HG03064 (cell line): ENCODE results near the gene RBM47.

ENCODE experiments used
- ATAC-seq: cut with Tn5 transposase; IDR thresholded peaks from one replicate; pipeline ENCODE4 v1.9.1; 2021; ENCODE audit warnings: low read depth; ENCODE audit not compliant: unreplicated experiment

RBM47 gene

DNA sequence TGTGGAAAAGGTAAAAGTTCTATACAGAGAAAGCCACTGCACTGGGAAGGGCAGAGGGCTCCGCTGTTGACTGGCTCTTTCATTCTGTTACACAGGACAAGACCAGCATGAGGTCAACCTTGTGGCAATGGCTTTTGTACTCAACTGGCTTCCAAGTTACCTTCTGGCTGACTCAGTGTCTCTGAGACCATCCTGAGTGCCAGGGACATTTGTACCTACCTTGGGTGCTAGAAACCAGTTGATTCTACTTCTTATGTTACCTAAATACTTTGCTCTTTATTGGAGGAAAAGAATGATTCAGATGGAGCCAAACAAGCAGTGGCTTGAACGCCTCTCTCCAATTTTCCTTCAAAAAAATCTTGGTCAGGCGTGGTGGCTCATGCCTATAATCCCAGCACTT, 123.2 kb downstream of the RBM47 start:
- ATAC-seq, result no peak

DNA sequence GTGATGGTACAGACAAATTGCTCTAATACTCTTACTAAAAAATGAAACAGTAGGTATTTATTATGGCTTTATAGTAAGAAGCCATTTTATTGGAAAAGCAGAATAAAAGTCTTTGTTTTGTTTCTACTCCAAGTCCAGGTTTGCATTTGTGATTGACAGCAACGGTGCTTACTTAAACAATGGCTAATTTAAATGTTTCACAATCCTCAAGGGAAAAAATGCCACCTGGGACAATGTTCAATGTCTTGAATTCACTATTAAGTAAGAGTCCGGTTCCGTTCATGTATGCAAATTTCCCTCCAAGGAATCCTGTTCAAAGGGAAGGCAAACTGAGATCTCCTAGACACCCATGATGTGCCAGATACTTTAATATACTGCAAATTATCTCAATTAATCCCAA, 123.6 kb downstream of the RBM47 start:
- no peak for ATAC-seq

DNA sequence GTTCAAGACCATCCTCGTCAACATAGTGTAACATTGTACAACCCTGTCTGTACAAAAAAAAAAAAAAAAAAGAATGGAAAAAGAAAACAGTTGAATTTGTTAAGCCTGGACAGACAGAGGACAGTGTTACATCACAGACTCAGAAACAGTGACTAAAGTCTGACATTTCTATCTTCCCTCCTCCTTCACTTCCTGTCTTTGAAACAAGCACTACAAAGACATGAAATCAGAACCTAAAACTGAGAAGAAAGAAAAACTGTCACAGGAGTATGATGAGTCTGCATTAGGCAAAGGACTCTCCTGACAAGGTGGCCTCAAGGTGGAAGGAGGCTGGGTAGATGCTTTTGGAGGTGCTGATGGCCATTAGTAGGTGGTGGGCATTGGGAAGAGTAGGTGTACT, 126.7 kb downstream of the RBM47 start:
- no peak for ATAC-seq

DNA sequence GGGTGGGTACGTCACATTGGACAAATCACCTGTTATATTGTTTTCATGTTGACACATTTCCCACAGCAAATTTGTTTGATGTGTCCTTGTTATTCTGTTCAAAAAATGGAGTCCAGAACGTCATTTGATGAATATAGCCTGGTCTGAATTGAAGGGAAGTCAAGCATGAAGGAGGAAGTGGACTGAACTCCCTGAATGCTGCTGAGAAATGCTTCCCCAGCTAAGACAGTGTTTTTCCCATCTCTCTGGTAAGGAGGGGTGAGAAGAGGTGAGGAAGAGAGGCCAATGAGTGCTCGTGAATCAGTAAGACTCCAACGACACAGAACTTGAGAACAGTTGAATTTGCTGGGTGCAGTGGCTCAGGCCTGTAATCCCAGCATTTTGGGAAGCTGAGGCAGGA, 127.4 kb downstream of the RBM47 start:
- ATAC-seq, result no peak

DNA sequence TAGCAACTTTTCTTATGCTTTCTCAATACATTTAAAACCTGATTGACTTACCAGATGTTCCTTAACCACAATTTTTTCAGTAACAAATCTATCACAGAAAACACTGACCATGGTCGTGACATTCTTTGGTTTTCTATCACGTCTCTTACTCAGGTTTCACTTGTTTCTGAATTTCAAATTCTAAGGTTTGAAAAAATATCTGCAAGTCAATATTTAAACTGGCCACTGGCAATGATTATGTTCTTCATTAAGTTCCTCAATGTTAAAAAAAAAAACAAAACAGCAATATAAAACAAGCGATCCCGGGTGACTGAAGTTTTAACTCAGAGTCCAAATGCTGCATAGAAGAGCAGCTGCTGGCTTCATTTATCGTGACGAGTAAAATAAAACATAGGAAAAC, 128.9 kb downstream of the RBM47 start:
- no peak for ATAC-seq

DNA sequence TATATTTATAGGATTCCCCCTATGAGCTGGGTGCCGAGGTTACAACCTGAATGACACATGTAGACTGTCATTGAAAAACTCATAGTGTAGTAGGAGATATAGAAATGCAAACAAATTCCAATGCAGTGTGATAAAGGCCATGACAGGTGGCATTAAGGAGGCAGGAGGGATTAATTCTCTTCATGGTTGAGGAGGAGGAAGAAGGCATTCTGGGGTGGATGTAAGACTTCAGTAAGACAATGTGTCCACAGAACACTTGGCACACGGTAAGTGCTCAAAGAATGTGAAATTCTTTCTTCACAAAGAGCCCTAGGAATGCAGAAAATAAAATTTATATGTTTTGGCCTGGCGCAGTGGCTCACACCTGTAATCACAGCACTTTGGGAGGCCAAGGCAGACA, 136.5 kb downstream of the RBM47 start:
- no peak for ATAC-seq

DNA sequence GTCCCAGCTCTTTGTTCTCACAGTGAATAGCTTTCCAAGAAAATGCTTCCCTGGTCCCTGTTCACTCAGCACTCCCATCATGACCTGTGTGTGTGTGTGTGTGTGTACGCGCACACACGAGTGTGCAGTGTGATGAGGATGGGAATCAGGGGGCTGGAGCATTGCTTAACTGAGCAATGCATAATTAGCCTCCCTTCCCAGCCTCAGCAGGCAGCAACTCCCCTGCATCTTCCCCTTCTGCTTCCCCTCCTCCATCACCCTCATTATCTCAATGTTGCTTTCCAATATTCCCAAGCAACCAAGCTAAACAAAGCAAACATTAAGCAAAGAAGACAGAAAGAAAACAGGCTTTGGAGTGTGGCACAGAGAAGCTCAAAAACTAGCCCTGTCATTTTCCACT, 137.0 kb downstream of the RBM47 start:
- ATAC-seq, result no peak

DNA sequence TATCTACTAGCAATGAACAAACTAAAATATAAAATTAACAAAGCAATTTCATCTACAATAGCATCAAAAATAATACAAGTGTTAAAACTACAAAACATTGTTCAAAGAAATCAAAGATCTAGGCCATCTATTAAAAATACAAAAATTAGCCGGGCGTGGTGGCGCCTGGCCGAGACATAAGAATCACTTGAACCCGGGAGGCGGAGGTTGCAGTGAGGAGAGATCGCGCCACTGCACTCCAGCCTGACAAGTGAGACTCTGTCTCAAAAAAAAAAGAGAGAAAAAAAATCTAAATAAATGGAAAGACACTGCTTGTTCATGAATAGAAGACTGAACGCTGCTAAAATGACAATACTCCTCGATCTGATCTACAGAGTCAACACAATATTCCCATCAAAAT, 139.2 kb downstream of the RBM47 start:
- ATAC-seq, result no peak

DNA sequence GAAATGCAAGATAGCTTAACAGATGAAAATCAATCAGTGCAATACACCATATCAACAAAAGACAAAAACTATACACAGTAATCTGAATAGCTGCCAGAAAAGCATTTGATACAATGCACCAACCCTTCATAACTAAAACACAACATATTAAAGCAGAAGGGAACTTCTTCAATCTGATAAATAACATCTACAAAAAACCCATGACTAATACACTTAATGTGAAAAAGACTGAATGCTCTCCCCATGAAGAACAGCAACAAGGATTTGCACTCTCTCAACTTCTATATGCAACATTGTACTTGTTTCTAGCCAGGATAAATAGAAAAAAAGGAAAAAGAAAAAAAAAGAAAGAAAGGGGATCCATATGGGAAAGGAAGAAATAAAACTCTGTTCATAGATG, 139.7 kb downstream of the RBM47 start:
- ATAC-seq, result no peak

DNA sequence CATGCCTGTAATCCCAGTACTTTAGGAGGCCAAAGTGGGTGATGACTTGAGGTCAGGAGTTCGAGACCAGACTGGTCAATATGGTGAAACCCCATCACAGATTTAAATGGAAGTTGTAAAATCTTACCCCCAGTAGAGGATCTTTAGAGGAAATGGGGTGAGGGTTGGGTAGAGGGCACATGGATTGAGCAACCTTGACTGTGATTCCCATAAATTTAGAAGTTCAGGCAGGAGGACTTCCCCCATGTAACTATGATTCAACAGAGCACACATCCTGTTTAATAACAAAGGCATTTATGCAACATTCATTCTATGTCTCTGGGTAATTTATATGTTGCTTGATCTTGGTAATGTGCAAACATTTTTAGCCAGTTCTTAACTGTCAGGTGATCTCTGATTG, 143.1 kb downstream of the RBM47 start:
- no peak for ATAC-seq

DNA sequence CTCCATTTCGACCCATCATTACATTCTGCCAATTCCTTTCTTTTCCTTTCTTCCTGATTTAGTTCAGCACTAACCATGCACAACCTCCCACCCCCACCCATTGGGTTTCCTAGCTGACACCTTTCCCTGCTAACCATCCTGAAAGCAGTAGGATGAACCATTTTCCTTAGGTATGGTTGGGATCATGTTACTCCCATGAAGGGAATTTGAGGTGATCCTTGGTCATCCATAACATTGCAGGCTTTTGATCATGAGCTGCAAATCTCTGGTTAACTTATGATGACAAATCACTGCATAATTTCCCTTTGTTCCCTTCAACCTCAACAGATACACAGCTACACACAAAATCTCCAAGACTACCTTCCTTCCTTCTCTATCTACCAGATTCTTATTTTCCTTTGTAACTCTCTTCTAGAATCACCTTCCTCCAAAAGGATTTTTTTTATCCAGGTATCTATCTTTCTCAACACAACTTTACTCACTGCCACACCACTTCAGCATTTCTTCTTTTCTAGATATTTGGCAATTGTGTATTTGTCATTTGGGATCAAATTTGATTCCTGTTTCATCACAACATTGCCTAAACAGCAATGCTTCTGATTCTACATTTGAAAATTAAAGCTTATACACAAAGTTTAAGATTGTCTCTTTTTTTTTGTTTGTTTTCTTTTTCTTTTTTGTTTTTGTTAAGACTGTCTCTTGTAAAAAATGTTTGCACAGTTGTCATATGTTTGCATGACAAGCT, 145.1 kb downstream of the RBM47 start:
- ATAC-seq, result no peak

DNA sequence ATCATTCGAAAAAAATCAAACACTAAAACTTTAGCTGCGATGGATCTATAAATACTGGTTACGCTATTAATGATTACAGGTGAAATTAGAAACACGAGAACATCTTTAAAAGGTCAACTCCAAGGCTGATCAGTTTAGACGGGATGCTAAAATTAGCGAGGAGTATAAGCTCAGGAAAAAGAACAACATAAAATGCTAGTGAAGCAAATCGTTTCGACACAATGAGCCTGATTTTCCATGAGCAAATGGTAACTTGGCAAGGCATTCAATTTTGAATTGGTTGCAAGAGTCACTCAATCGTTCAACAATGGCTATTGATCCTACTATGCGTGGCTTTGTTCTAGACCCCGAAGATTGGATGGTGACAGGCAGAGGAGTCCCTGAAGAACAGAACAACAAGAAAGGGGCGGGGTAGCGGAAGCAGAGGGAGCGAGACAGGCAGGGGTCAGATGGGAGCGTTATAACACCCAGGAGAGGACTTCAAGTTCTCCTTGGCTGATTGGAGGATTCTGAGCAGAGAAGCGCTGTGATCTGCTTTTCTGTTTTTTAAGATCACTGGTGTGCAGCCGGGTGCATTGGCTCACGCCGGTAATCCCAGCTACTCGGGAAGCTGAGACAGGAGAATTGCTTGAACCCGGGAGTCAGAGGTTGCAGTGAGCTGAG, 146.5 kb downstream of the RBM47 start:
- ATAC-seq, result no peak

DNA sequence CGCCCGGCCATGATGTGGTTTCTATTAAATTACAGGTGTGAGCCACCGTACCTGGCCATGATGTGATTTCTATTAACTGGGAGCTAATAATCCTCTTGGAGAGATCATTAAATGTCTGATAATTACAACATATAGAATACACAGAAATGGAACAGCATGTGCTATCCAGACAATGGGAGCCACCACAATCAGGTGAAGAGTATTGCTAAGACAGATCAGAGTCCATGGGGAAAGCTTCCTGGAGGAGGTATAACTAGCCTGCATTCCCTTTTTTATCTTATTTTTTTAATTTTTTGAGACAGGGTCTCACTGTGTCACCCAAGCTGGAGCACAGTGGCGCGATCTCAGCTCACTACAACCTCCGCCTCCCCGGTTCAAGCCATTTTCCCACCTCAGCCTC, 147.7 kb downstream of the RBM47 start:
- ATAC-seq, result no peak

DNA sequence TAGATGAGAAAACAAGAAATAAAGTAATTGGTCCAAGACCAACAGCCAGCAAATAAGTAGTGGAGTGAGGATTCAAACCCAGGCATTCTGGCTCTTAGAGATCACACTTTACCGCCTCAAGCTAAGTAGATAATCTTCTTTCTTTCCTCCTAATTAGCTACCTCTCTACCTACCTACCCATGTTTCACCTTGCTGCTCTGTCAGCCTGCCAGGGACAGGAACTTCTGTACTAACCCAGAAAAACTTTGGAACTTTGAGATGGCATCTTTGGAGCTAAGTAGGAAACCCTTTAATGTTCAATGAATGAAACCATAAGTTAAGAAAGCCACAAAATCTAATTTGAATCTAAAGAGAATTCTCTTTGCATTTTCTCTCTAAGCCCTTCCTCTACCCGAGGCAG, 149.4 kb downstream of the RBM47 start:
- ATAC-seq, result no peak

DNA sequence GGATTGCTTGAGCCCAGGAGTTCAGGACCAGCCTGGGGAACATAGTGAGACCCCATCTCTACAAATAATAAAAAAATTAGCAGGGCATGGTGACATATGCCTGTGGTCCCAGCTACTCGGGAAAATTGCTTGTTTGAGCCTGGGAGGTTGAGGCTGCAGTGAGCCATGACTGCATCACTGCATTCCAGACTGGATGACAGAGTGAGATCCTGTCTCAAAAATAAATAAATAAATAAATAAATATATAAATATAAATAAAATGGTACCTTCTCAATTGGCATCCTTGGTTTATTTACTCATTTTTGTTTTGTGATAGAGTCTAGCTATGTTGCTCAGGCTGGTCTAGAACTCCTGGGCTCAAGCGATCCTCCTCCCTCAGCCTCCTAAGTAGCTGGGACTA, 150.3 kb downstream of the RBM47 start:
- ATAC-seq, result no peak

DNA sequence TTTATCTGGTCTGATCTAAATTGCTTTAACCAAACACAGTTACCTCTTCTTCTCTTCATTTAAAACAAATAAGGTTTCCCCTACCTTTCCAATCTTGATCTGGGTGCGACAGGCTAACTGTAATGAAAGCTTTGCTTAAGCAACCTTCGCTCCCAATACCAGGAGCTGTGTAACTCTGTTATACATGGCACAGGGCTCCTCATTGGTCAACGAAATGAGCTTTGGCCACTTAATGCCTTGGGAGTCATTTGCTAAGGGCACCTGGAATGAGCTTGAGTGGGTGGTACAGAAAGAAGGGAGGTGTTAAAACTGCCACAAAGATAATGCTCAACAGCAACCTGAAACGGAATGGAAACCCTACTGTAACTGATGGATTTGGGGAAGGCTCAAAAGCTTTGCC, 154.1 kb downstream of the RBM47 start:
- ATAC-seq, result no peak

DNA sequence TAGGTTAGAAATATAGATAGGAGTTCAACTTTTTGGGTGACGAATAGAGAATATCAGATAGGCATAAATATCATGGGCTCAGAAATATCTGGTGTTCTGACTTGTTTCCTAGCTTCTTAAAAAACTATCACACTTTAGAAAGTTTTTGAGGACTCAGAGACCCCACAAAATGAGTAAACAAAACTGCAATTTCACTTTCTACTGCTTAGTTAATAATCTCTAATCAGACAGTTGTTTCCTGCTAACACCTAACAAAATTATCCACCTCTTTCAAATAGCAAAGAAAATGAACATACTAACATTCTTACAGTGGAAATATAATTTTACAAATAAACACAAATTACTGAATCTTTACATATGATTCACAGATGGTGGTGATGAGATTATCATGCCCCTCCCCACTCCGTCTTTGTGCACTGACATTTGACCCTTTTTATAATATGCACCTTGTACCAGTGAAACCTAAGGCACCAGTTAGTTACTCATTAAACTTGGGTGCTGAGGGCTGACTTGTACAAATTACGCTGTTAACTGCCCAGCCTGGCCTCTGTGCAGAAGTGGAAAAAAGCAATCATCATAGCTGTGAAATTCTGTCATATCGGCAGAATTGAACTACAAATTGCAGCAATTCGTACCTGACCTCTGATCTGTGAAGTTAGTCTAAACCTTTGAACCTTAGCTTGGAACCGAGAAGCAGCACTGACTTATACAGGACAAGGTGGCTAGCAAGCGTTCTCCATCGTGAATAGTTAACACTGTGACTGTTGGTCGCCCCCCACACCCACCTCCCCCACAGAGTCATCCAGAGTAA, 155.9 kb downstream of the RBM47 start:
- no peak for ATAC-seq

DNA sequence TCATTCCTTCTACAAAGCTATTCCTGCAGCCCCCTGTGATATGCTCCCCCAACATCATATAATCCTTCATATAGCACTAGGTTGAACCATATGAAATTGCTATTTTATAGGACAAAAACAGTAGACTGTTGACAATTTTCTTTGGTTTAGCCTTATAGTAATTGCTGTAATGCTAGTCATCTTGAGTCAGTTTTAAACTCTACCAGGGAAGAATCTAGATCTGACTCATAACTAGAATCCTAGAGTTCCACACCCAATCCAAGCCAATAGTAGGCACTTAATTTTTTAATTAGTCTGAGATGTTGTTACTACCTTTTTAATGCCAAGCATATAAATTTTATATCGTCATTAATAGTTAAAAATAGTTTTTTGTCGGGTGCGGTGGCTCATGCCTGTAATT, 157.7 kb downstream of the RBM47 start:
- no peak for ATAC-seq

DNA sequence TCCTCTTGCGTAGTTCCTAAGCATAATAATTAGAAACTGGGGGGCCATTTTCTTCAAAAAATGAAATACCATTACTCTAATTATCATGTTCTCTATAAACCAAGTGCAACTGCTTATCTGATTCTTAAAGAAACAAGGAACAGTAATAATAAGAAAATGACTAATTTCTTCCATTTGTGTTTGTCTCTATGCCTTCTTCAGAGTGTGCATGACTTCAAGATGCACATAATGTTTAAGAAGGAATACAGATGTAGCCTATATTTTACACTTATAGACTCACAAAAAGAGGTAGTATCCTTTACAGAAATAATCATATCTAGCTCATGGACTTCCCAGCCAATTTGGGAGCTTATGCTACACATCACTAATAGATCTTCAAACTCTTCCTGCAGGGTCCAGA, 162.9 kb downstream of the RBM47 start:
- no peak for ATAC-seq

DNA sequence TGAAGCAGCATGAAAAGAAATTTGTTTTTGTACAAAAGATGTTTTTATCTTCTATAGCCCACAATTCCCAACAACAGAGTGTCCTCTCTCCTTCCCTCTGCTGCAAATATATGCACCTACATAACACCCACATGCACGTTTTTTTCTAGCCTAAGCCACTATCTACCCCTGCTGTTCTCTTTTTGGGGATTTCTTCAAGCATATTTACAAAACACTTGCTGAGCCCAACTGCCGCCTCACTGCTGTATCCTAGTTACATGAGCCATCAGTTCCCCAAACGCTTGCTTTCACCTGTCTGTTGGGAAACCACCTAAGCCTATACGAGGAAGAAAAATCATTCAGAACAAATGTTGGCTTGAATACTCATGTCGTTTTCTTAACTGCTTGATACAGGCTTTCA, 167.3 kb downstream of the RBM47 start:
- ATAC-seq, result peak; percentile 71

DNA sequence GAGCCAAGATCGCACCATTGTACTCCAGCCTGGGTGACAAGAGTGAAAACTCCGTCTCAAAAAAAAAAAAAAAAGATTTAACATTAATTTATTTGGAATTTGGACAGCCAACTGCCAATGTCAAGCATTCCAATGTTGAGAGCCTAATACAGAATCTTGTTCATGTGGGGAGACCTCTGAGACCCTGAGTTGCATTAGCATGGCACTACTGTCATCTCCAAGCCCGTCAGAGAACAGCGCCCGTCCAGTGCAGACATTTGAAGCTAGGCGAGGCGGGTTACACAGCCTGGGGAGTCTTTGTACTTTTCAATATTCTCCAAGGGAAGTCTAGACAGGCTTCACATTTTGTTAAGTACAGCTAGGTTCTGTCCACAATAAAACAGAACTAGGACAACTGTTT, 167.8 kb downstream of the RBM47 start:
- ATAC-seq, result no peak

DNA sequence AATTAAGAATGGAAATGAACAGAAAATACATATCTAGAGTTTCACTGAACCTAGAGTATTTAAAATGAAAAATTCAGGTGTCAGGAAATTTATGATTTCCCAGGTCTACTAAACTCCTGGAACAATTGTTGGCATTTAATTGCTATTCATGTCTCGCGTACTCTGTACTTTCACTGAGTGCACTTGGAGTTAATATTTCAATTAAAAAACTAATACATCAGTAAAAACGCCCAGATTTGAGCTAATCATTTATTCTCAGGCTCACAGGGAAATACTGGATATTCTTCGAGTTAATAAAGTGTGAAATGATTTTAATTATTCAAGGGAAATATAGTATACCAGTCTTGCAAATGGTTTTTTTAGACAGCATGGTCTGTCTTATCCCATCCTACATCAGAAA, 168.6 kb downstream of the RBM47 start:
- ATAC-seq, result no peak
